Myocyte (in vitro differentiated cells): ENCODE data around the gene UNC5B. TPM values are rescaled to one million over a fixed set of nuclear protein-coding genes. Genes with fewer than 3 reads are reported as not detected.

ENCODE experiments used
- DNase-seq: peaks from one replicate; pipeline ENCODE4 v3.0.0-alpha.2; 2012; ENCODE audit warnings: low read depth
- total RNA-seq: library from RNA; depleted of rRNA; stranded (reverse); fragments of >200 nt; gene quantifications from 2 replicates; pipeline ENCODE4 v1.2.3, GENCODE V29; 2014

UNC5B gene
- total RNA-seq, 1 donor from 2014 or later, result 3.6 TPM

- no peak for DNase-seq
Observed at GRCh38 chr10:71222601-71223346, 10.4 kb downstream of the UNC5B start.

GRCh38 chr10:71223347-71224058, 11.1 kb downstream of the UNC5B start:
- peak; percentile 83 for DNase-seq

GRCh38 chr10:71225291-71226058, 13.1 kb downstream of the UNC5B start:
- DNase-seq, result no peak

- no peak for DNase-seq
Observed at GRCh38 chr10:71228875-71229675, 16.7 kb downstream of the UNC5B start.

- DNase-seq, result no peak
Observed at GRCh38 chr10:71229726-71230655, 17.6 kb downstream of the UNC5B start.

- DNase-seq, result no peak
Observed at GRCh38 chr10:71230656-71231025, 18.3 kb downstream of the UNC5B start.

- no peak for DNase-seq
Observed at GRCh38 chr10:71231206-71231605, 18.8 kb downstream of the UNC5B start.

- peak; percentile 83 for DNase-seq
Observed at GRCh38 chr10:71232089-71232998, 20.0 kb downstream of the UNC5B start.

GRCh38 chr10:71233482-71233892, 21.1 kb downstream of the UNC5B start:
- no peak for DNase-seq

GRCh38 chr10:71234004-71234894, 21.9 kb downstream of the UNC5B start:
- no peak for DNase-seq

- peak; percentile 85 for DNase-seq
Observed at GRCh38 chr10:71234970-71235685, 22.8 kb downstream of the UNC5B start.

GRCh38 chr10:71235808-71236207, 23.4 kb downstream of the UNC5B start:
- no peak for DNase-seq

- DNase-seq, result no peak
Observed at GRCh38 chr10:71236286-71236685, 23.9 kb downstream of the UNC5B start.

- no peak for DNase-seq
Observed at GRCh38 chr10:71236822-71237682, 24.7 kb downstream of the UNC5B start.

- no peak for DNase-seq
Observed at GRCh38 chr10:71237843-71238623, 25.7 kb downstream of the UNC5B start.
